ENCODE measurements around the gene TP53TG3F.
"Not testable (repeated sequence)": the region's sequence is repeated elsewhere in the genome, so short reads cannot be mapped to it uniquely, and the experiment has no call there.

The TP53TG3F gene, protein sequence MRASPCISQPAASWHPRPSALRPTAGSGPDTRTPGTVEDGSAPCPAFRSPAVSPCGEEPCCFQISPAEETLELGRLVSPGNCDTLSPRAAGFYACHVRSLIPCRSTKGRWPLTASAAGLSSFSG

DNA sequence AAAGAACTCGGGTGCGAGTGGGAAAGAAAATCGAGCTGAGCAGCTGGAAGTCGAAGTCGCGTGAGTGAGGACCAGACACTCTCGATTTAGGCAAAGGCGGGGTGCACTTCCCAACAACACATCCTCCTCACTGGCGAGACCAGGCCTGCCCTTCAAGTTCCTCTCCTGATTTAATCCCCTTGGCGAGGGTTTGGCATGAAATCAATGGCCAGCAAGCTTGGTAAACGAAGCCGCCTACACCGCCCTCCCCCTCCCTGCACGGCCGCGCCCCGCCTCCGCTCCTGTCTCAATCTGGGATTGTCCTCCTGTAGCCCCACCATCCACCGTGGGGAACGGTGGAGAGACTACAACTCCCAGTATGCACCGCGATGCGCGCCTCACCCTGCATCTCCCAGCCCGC is at the start of gene TP53TG3F:
TSS of gene TP53TG3F (plus strand) at position 301 of the 400 bp plus-strand sequence. CDS start at position 369, 68 bp downstream.
- DNase-seq, result not testable (repeated sequence)

GRCh38 chr16:33491611-33492010 is 32.2 kb downstream of the TP53TG3F start:
- DNase-seq, result not testable (repeated sequence)

DNA sequence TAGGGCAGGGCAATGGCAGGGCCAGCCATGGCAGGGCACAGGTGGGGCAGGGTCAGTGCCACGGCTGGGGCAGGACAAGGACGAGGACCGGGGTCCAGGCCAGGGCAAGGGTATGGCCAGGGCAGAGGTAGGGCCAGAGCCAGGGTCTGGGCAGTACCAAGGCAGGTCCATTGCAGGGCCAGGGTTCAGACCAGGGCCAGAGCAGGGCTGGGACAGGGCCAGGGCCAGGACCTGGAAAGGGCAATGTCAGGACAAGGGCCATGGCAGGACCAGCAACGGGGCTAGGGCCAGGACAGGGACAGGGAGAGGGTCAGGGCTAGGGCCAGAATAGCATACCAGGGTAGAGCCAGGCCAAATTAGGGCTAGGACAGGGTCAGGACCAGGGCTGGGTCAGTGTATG is 47.8 kb downstream of the TP53TG3F start:
- DNase-seq, result not testable (repeated sequence)

- DNase-seq, result not testable (repeated sequence)
Observed at GRCh38 chr16:33509070-33509469, 49.7 kb downstream of the TP53TG3F start.

GRCh38 chr16:33509906-33510305 is 50.5 kb downstream of the TP53TG3F start:
- not testable (repeated sequence) for DNase-seq
